ENCODE data around the gene TPMT. TPM values are rescaled to one million over a fixed set of nuclear protein-coding genes. Genes with fewer than 3 reads are reported as not detected.
A peak's percentile ranks its signal among the peaks of the same experiment; 100 is the strongest.

The TPMT gene
- total RNA-seq: 10 to 100 TPM; 10.3 to 28.6 TPM
- 10 to 100 TPM; 25.3 to 26.2 TPM for polyA plus RNA-seq

DNA sequence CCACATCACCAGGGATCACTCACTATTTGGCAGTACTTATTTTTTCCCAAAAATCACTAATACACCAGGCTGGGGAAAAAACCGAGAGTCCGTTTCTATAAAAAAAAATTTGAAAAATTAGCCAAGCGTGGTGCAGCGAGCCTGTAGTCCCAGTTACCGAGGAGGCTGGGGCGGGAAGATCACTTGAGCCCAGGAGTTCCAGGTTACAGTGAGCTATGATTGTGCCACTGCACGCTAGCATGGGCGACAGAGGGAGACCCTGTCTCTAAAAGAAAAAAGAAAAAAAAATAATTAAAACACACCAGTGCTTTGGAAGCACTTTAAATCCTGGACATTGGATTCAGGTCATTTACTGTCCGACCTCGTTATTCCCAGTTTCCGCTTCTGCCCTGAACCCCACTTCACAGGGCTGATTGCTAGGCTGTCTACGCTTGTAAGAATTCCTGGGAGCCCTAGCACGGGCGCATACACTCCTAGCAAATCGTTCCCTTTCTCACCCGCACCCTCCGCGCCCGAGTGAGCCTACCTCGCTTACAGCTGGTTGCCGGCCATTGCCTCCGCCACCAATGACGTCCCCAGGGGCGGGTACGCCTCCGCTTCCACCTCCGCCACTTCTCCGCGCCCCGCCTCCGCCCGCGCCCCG, at the start of gene TPMT:
Gene TPMT, minus strand, starts transcription at position 571 of the 643 bp plus-strand sequence. CDS start 5,950 bp downstream, outside the sequence.
- Histone ChIP-seq H3K36me3 (ENCODE audit: control insufficient read depth in 4 of 4, insufficient read depth in 3 of 4, low read depth in 1 of 4, low read length in 3 of 4) (peaks cover 0 to 3% (median under 1%) of the 10 kb centered on the region in 4 donors), H3K27me3 (ENCODE audit: control insufficient read depth in 4 of 4, insufficient read depth in 4 of 4, low read length in 3 of 4) (no peaks in the 10 kb centered on the region), H3K4me1 (ENCODE audit: control insufficient read depth in 4 of 4, insufficient read depth in 4 of 4, low read length in 3 of 4) (peaks cover 2 to 31% (median 21%) of the 10 kb centered on the region in 4 donors), H3K4me3 (ENCODE audit: low read depth in 1 of 3, low read length in 3 of 3) (peak within 1 kb of the TSS; percentile 90 to 99 (median 91)), H3K9ac (ENCODE audit: low read depth in 1 of 2, low read length in 2 of 2) (peak within 1 kb of the TSS; percentile 97), H3K9me3 (ENCODE audit: control insufficient read depth in 4 of 4, low read length in 3 of 4) (no peaks in the 10 kb centered on the region), H3K27ac (ENCODE audit: low read depth in 1 of 2, low read length in 2 of 2) (peak within 1 kb of the TSS; percentile 90 to 97)
- TF ChIP-seq EGR1 (IDR thresholded peaks at IDR 0.05; ENCODE audit: low read depth in 2 of 2) (no peak), FOXA2 (IDR thresholded peaks at IDR 0.05) (no peak), SP1 (IDR thresholded peaks at IDR 0.05) (no peak), NR2F2 (IDR thresholded peaks at IDR 0.05) (no peak), TAF1 (conservative IDR thresholded peaks at IDR 0.05) (peak; percentile 88), RAD21 (IDR thresholded peaks at IDR 0.05) (no peak), GABPA (IDR thresholded peaks at IDR 0.05 in 1 of 2, conservative IDR thresholded peaks at IDR 0.05 in 1 of 2) (no peak), HNF4G (IDR thresholded peaks at IDR 0.05) (no peak), JUND (IDR thresholded peaks at IDR 0.05) (peak in 1 of 2 donors; percentile 15), HNF4A (conservative IDR thresholded peaks at IDR 0.05) (peak in 1 of 2 donors; percentile 20), FOXA1 (IDR thresholded peaks at IDR 0.05) (no peak), YY1 (IDR thresholded peaks at IDR 0.05) (peak; percentile 98), RXRA (IDR thresholded peaks at IDR 0.05) (peak in 1 of 2 donors; percentile 3)
- TF ChIP-seq, protein P1, sequence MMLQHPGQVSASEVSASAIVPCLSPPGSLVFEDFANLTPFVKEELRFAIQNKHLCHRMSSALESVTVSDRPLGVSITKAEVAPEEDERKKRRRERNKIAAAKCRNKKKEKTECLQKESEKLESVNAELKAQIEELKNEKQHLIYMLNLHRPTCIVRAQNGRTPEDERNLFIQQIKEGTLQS (IDR thresholded peaks at IDR 0.05): no peak
- TF ChIP-seq, protein P2, sequence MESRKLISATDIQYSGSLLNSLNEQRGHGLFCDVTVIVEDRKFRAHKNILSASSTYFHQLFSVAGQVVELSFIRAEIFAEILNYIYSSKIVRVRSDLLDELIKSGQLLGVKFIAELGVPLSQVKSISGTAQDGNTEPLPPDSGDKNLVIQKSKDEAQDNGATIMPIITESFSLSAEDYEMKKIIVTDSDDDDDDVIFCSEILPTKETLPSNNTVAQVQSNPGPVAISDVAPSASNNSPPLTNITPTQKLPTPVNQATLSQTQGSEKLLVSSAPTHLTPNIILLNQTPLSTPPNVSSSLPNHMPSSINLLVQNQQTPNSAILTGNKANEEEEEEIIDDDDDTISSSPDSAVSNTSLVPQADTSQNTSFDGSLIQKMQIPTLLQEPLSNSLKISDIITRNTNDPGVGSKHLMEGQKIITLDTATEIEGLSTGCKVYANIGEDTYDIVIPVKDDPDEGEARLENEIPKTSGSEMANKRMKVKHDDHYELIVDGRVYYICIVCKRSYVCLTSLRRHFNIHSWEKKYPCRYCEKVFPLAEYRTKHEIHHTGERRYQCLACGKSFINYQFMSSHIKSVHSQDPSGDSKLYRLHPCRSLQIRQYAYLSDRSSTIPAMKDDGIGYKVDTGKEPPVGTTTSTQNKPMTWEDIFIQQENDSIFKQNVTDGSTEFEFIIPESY (IDR thresholded peaks at IDR 0.05): no peak
- TF ChIP-seq, protein P3, sequence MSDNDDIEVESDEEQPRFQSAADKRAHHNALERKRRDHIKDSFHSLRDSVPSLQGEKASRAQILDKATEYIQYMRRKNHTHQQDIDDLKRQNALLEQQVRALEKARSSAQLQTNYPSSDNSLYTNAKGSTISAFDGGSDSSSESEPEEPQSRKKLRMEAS (IDR thresholded peaks at IDR 0.05): no peak
- TF ChIP-seq, protein P4, sequence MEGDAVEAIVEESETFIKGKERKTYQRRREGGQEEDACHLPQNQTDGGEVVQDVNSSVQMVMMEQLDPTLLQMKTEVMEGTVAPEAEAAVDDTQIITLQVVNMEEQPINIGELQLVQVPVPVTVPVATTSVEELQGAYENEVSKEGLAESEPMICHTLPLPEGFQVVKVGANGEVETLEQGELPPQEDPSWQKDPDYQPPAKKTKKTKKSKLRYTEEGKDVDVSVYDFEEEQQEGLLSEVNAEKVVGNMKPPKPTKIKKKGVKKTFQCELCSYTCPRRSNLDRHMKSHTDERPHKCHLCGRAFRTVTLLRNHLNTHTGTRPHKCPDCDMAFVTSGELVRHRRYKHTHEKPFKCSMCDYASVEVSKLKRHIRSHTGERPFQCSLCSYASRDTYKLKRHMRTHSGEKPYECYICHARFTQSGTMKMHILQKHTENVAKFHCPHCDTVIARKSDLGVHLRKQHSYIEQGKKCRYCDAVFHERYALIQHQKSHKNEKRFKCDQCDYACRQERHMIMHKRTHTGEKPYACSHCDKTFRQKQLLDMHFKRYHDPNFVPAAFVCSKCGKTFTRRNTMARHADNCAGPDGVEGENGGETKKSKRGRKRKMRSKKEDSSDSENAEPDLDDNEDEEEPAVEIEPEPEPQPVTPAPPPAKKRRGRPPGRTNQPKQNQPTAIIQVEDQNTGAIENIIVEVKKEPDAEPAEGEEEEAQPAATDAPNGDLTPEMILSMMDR (IDR thresholded peaks at IDR 0.05; ENCODE audit: low read depth, low read length, missing input control): no peak
- TF ChIP-seq, protein P5, sequence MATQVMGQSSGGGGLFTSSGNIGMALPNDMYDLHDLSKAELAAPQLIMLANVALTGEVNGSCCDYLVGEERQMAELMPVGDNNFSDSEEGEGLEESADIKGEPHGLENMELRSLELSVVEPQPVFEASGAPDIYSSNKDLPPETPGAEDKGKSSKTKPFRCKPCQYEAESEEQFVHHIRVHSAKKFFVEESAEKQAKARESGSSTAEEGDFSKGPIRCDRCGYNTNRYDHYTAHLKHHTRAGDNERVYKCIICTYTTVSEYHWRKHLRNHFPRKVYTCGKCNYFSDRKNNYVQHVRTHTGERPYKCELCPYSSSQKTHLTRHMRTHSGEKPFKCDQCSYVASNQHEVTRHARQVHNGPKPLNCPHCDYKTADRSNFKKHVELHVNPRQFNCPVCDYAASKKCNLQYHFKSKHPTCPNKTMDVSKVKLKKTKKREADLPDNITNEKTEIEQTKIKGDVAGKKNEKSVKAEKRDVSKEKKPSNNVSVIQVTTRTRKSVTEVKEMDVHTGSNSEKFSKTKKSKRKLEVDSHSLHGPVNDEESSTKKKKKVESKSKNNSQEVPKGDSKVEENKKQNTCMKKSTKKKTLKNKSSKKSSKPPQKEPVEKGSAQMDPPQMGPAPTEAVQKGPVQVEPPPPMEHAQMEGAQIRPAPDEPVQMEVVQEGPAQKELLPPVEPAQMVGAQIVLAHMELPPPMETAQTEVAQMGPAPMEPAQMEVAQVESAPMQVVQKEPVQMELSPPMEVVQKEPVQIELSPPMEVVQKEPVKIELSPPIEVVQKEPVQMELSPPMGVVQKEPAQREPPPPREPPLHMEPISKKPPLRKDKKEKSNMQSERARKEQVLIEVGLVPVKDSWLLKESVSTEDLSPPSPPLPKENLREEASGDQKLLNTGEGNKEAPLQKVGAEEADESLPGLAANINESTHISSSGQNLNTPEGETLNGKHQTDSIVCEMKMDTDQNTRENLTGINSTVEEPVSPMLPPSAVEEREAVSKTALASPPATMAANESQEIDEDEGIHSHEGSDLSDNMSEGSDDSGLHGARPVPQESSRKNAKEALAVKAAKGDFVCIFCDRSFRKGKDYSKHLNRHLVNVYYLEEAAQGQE (IDR thresholded peaks at IDR 0.05): peak; percentile 90
- DNase-seq (ENCODE audit: low spot score): peak; percentile 36
- WGBS: under 1% methylated on average over 34 of the region's 34 CpGs

Measured in liver (tissue), 9 donors.